ENCODE measurements around the gene ERN1. TPM values are rescaled to one million over a fixed set of nuclear protein-coding genes. Genes with fewer than 3 reads are reported as not detected.
A peak's percentile ranks its signal among the peaks of the same experiment; 100 is the strongest.
"Not testable (repeated sequence)": the region's sequence is repeated elsewhere in the genome, so short reads cannot be mapped to it uniquely, and the experiment has no call there.

ERN1 gene
- 30.9 TPM for total RNA-seq

GRCh38 chr17:64129765-64130558 is at the start of gene ERN1:
ERN1 (minus strand) TSS chr17:64130144; CDS start chr17:64130029, 115 bp downstream.
- peak; percentile 87 for ATAC-seq

GRCh38 chr17:64179024-64179423 is 49.1 kb upstream of the ERN1 start:
- ATAC-seq, result not testable (repeated sequence)

More at GRCh38 chr17:64129765-64130558, at the start of gene ERN1:
- peak; percentile 96 for DNase-seq (ENCODE audit: low spot score)

GRCh38 chr17:64178011-64178825 is 48.3 kb upstream of the ERN1 start:
- ATAC-seq (peak; percentile 84), DNase-seq (ENCODE audit: low spot score) (peak; percentile 88)

More at GRCh38 chr17:64179024-64179423, 49.1 kb upstream of the ERN1 start:
- not testable (repeated sequence) for DNase-seq (ENCODE audit: low spot score)

GRCh38 chr17:64177311-64178010 is 47.5 kb upstream of the ERN1 start:
- peak; percentile 1 for ATAC-seq
- no peak for DNase-seq (ENCODE audit: low spot score)

- DNase-seq (ENCODE audit: low spot score), result no peak
- ATAC-seq, result peak; percentile 63
Observed at GRCh38 chr17:64176556-64176955, 46.6 kb upstream of the ERN1 start.

- DNase-seq (ENCODE audit: low spot score) (no peak), ATAC-seq (no peak)
Observed at GRCh38 chr17:64174686-64175456, 44.9 kb upstream of the ERN1 start.

- DNase-seq (ENCODE audit: low spot score) (no peak), ATAC-seq (peak; percentile 34)
Observed at GRCh38 chr17:64173646-64174045, 43.7 kb upstream of the ERN1 start.

- DNase-seq (ENCODE audit: low spot score) (no peak), ATAC-seq (no peak)
Observed at GRCh38 chr17:64172510-64172909, 42.6 kb upstream of the ERN1 start.

- ATAC-seq, result no peak
- DNase-seq (ENCODE audit: low spot score), result no peak
Observed at GRCh38 chr17:64171041-64171440, 41.1 kb upstream of the ERN1 start.

- no peak for DNase-seq (ENCODE audit: low spot score)
Observed at GRCh38 chr17:64170286-64170685, 40.3 kb upstream of the ERN1 start.

GRCh38 chr17:64167666-64168065 is 37.7 kb upstream of the ERN1 start:
- not testable (repeated sequence) for ATAC-seq

More at GRCh38 chr17:64170286-64170685, 40.3 kb upstream of the ERN1 start:
- ATAC-seq, result no peak

GRCh38 chr17:64166876-64167275 is 36.9 kb upstream of the ERN1 start:
- ATAC-seq (no peak), DNase-seq (ENCODE audit: low spot score) (no peak)

More at GRCh38 chr17:64167666-64168065, 37.7 kb upstream of the ERN1 start:
- DNase-seq (ENCODE audit: low spot score), result not testable (repeated sequence)

- DNase-seq (ENCODE audit: low spot score), result no peak
Observed at GRCh38 chr17:64165347-64165746, 35.4 kb upstream of the ERN1 start.

GRCh38 chr17:64164596-64165285 is 34.8 kb upstream of the ERN1 start:
- no peak for ATAC-seq

More at GRCh38 chr17:64165347-64165746, 35.4 kb upstream of the ERN1 start:
- no peak for ATAC-seq

GRCh38 chr17:64163468-64163867 is 33.5 kb upstream of the ERN1 start:
- ATAC-seq (no peak), DNase-seq (ENCODE audit: low spot score) (no peak)

More at GRCh38 chr17:64164596-64165285, 34.8 kb upstream of the ERN1 start:
- no peak for DNase-seq (ENCODE audit: low spot score)

- no peak for DNase-seq (ENCODE audit: low spot score)
- ATAC-seq, result no peak
Observed at GRCh38 chr17:64162554-64162953, 32.6 kb upstream of the ERN1 start.

GRCh38 chr17:64161380-64162176 is 31.6 kb upstream of the ERN1 start:
- no peak for ATAC-seq
- DNase-seq (ENCODE audit: low spot score), result no peak

GRCh38 chr17:64160378-64160777 is 30.4 kb upstream of the ERN1 start:
- DNase-seq (ENCODE audit: low spot score) (no peak), ATAC-seq (no peak)

Data from left lobe of liver (tissue), 2 donors.